Measurements from ENCODE around the gene DBT. TPM values are rescaled to one million over a fixed set of nuclear protein-coding genes. Genes with fewer than 3 reads are reported as not detected.

The DBT gene
- total and polyA plus RNA-seq, 10 of the 15 experiments (the other 5 are each of a cell fraction or from before 2014, with no cell fraction given): 2.1 to 15.9 (median 6.9) TPM

DNA sequence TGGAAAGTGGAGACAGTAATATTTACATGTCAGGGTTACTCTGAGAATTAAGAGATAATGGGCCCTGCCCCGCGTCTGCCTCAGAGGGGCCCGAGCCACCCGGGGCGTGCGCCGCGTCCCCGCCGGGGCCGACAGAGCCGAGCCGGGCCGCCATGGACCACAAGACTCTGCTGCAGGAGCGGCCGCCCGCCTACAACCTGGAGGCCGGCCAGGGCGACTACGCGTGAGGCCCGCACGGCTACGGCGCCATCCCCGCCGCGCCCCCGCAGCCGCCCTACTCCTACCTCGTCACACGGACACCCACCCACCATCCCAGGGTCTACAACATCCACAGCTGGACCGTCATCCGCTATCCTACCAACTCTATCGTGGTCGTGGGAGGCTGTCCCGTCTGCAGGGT, 36.5 kb downstream of the DBT start (continued):
- TF ChIP-seq, protein P1, sequence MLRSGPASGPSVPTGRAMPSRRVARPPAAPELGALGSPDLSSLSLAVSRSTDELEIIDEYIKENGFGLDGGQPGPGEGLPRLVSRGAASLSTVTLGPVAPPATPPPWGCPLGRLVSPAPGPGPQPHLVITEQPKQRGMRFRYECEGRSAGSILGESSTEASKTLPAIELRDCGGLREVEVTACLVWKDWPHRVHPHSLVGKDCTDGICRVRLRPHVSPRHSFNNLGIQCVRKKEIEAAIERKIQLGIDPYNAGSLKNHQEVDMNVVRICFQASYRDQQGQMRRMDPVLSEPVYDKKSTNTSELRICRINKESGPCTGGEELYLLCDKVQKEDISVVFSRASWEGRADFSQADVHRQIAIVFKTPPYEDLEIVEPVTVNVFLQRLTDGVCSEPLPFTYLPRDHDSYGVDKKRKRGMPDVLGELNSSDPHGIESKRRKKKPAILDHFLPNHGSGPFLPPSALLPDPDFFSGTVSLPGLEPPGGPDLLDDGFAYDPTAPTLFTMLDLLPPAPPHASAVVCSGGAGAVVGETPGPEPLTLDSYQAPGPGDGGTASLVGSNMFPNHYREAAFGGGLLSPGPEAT (IDR thresholded peaks at IDR 0.05; ENCODE audit: low read depth): no peak
- no peak for TF ChIP-seq MTA2 (IDR thresholded peaks at IDR 0.05; ENCODE audit: low read depth)
- TF ChIP-seq CREB1 (IDR thresholded peaks at IDR 0.05; ENCODE audit: low read depth): no peak
- TF ChIP-seq, protein P2, sequence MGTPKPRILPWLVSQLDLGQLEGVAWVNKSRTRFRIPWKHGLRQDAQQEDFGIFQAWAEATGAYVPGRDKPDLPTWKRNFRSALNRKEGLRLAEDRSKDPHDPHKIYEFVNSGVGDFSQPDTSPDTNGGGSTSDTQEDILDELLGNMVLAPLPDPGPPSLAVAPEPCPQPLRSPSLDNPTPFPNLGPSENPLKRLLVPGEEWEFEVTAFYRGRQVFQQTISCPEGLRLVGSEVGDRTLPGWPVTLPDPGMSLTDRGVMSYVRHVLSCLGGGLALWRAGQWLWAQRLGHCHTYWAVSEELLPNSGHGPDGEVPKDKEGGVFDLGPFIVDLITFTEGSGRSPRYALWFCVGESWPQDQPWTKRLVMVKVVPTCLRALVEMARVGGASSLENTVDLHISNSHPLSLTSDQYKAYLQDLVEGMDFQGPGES (IDR thresholded peaks at IDR 0.05): no peak
- no peak for TF ChIP-seq ZNF622 (IDR thresholded peaks at IDR 0.05)
- TF ChIP-seq, protein P3, sequence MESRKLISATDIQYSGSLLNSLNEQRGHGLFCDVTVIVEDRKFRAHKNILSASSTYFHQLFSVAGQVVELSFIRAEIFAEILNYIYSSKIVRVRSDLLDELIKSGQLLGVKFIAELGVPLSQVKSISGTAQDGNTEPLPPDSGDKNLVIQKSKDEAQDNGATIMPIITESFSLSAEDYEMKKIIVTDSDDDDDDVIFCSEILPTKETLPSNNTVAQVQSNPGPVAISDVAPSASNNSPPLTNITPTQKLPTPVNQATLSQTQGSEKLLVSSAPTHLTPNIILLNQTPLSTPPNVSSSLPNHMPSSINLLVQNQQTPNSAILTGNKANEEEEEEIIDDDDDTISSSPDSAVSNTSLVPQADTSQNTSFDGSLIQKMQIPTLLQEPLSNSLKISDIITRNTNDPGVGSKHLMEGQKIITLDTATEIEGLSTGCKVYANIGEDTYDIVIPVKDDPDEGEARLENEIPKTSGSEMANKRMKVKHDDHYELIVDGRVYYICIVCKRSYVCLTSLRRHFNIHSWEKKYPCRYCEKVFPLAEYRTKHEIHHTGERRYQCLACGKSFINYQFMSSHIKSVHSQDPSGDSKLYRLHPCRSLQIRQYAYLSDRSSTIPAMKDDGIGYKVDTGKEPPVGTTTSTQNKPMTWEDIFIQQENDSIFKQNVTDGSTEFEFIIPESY (IDR thresholded peaks at IDR 0.05): no peak
- no peak for TF ChIP-seq RBBP5 (conservative IDR thresholded peaks at IDR 0.05)
- no peak for TF ChIP-seq CBFB (IDR thresholded peaks at IDR 0.05; ENCODE audit: low read depth)
- TF ChIP-seq, protein P4, sequence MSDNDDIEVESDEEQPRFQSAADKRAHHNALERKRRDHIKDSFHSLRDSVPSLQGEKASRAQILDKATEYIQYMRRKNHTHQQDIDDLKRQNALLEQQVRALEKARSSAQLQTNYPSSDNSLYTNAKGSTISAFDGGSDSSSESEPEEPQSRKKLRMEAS (IDR thresholded peaks at IDR 0.05; ENCODE audit: low read depth, low read length): no peak
- TF ChIP-seq TCF12 (IDR thresholded peaks at IDR 0.05; ENCODE audit: low read depth, low read length): no peak
- no peak for TF ChIP-seq CHD2 (IDR thresholded peaks at IDR 0.05; ENCODE audit: borderline replicate concordance, low read depth, low read length)
- no peak for TF ChIP-seq POLR2A (IDR thresholded peaks at IDR 0.05; ENCODE audit: low read depth, low read length)
- no peak for TF ChIP-seq EGR1 (IDR thresholded peaks at IDR 0.05; ENCODE audit: borderline replicate concordance in 1 of 2, low read depth in 2 of 2, low read length in 2 of 2)
- TF ChIP-seq SMARCA5 (IDR thresholded peaks at IDR 0.05): no peak
- TF ChIP-seq CBX5 (IDR thresholded peaks at IDR 0.05; ENCODE audit: low read depth): no peak
